SK-N-SH (cell line): ENCODE measurements around the gene WHAMM.

Source experiments
- CTCF ChIP-seq: fragments of 200-600 bp; sonication (generic); IDR thresholded peaks from 2 replicates; pipeline ENCODE4 v1.6.1; 2017; ENCODE audit warnings: antibody characterized with exemption, mild to moderate bottlenecking, moderate library complexity
- ELF1 ChIP-seq: IDR thresholded peaks from 2 replicates; pipeline ENCODE4 v1.4.0; 2012
- EP300 ChIP-seq, 2 experiments: IDR thresholded peaks; 2 replicates each; pipeline versions ENCODE4 v1.4.0 to v1.6.1; 2012; ENCODE audit warnings: borderline replicate concordance in 1 of 2, low read depth in 1 of 2, low read length in 1 of 2
- MEF2A ChIP-seq: IDR thresholded peaks from 2 replicates; pipeline ENCODE4 v1.4.0; 2012; ENCODE audit warnings: low read depth, borderline replicate concordance
- NFIC ChIP-seq: IDR thresholded peaks from 2 replicates; pipeline ENCODE4 v1.4.0; 2012; ENCODE audit warnings: borderline replicate concordance
- POLR2AphosphoS5 ChIP-seq: IDR thresholded peaks from 2 replicates; pipeline ENCODE4 v1.6.1; 2012; ENCODE audit warnings: low read depth, low read length
- RCOR1 ChIP-seq: fragments of 150-350 bp; IDR thresholded peaks from 2 replicates; pipeline ENCODE4 v1.6.1; 2017; ENCODE audit warnings: antibody characterized with exemption, low read length
- USF1 ChIP-seq: IDR thresholded peaks from 2 replicates; pipeline ENCODE4 v1.4.0; 2012; ENCODE audit warnings: low read depth, borderline replicate concordance
- TF ChIP-seq, protein P1 (sequence below): IDR thresholded peaks from 2 replicates; pipeline ENCODE4 v1.4.0; 2012; ENCODE audit warnings: low read depth
- TF ChIP-seq, protein P2 (sequence below): fragments of 150-350 bp; IDR thresholded peaks from 2 replicates; pipeline ENCODE4 v1.6.1; 2017; ENCODE audit warnings: antibody characterized with exemption, low read length, low read depth, borderline replicate concordance

GRCh38 chr15:82833362-82833682 is 23.9 kb downstream of the WHAMM start:
- no peak for TF ChIP-seq RCOR1
- TF ChIP-seq NFIC = no peak
- no peak for TF ChIP-seq CTCF
- TF ChIP-seq, protein P1, sequence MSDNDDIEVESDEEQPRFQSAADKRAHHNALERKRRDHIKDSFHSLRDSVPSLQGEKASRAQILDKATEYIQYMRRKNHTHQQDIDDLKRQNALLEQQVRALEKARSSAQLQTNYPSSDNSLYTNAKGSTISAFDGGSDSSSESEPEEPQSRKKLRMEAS = no peak
- TF ChIP-seq EP300 (IDR thresholded peaks at IDR 0.05; ENCODE audit: borderline replicate concordance in 1 of 2, low read depth in 1 of 2, low read length in 1 of 2) = no peak
- no peak for TF ChIP-seq MEF2A
- TF ChIP-seq USF1 = no peak
- TF ChIP-seq, protein P2, sequence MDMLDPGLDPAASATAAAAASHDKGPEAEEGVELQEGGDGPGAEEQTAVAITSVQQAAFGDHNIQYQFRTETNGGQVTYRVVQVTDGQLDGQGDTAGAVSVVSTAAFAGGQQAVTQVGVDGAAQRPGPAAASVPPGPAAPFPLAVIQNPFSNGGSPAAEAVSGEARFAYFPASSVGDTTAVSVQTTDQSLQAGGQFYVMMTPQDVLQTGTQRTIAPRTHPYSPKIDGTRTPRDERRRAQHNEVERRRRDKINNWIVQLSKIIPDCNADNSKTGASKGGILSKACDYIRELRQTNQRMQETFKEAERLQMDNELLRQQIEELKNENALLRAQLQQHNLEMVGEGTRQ = no peak
- TF ChIP-seq POLR2AphosphoS5 = no peak
- no peak for TF ChIP-seq ELF1
